Loucy (cell line): ENCODE results near the gene SIK1.
"Not testable (repeated sequence)": the region's sequence is repeated elsewhere in the genome, so short reads cannot be mapped to it uniquely, and the experiment has no call there.

Source experiments
- CTCF ChIP-seq: fragments of 200-600 bp; sonication (generic); conservative IDR thresholded peaks from 2 replicates; pipeline ENCODE4 v1.5.1; 2014; ENCODE audit warnings: mild to moderate bottlenecking, antibody characterized with exemption, low read length
- EZH2phosphoT487 ChIP-seq: fragments of 200-600 bp; IDR thresholded peaks from 2 replicates; pipeline ENCODE4 v1.6.1; 2018; ENCODE audit warnings: antibody characterized with exemption, mild to moderate bottlenecking, moderate library complexity, borderline replicate concordance

- TF ChIP-seq CTCF, EZH2phosphoT487: not testable (repeated sequence)
These were observed 14.2 kb upstream of the SIK1 start for GRCh38 chr21:43440835-43441727.
